Neural progenitor cell (in vitro differentiated cells): ENCODE results near the gene BEST3. TPM values are rescaled to one million over a fixed set of nuclear protein-coding genes. Genes with fewer than 3 reads are reported as not detected.
A peak's percentile ranks its signal among the peaks of the same experiment; 100 is the strongest.

Experiments used
- DNase-seq: peaks from one replicate; pipeline ENCODE4 v3.0.0-alpha.2; 2016; ENCODE audit warnings: low spot score
- H2AFZ ChIP-seq: fragments of 200-600 bp; sonication (generic); replicated peaks from 2 replicates; pipeline ENCODE4 v1.6.1; 2016; ENCODE audit warnings: antibody characterized with exemption
- H3F3A ChIP-seq: fragments of 200-600 bp; sonication (generic); 2 replicates; pipeline ENCODE4 v1.6.1; 2016; ENCODE audit warnings: antibody characterized with exemption, low read depth
- H3K27ac ChIP-seq: fragments of 200-600 bp; sonication (generic); 2 replicates; pipeline ENCODE4 v1.5.1; 2016; ENCODE audit warnings: mild to moderate bottlenecking
- H3K27me3 ChIP-seq: fragments of 200-600 bp; sonication (generic); 2 replicates; pipeline ENCODE4 v1.6.1; 2016; ENCODE audit warnings: mild to moderate bottlenecking, moderate library complexity
- H3K36me3 ChIP-seq: fragments of 200-600 bp; sonication (generic); 2 replicates; pipeline ENCODE4 v1.5.1; 2016
- H3K4me1 ChIP-seq: fragments of 200-600 bp; sonication (generic); 2 replicates; pipeline ENCODE4 v1.6.1; 2016; ENCODE audit warnings: mixed run types
- H3K4me2 ChIP-seq: fragments of 200-600 bp; sonication (generic); 2 replicates; pipeline ENCODE4 v1.6.1; 2016
- H3K4me3 ChIP-seq: fragments of 200-600 bp; sonication (generic); 2 replicates; pipeline ENCODE4 v1.5.1; 2016
- H3K79me2 ChIP-seq: fragments of 200-600 bp; sonication (generic); 2 replicates; pipeline ENCODE4 v1.6.1; 2016; ENCODE audit warnings: low read depth
- H3K9ac ChIP-seq: fragments of 200-600 bp; sonication (generic); 2 replicates; pipeline ENCODE4 v1.6.1; 2016
- H3K9me3 ChIP-seq: fragments of 200-600 bp; sonication (generic); 2 replicates; pipeline ENCODE4 v1.5.1; 2016; ENCODE audit warnings: low read depth
- H4K20me1 ChIP-seq: fragments of 200-600 bp; sonication (generic); 2 replicates; pipeline ENCODE4 v1.6.1; 2016; ENCODE audit warnings: low read depth
- H3K27ac Mint-ChIP-seq: 3 replicates; pipeline ENCODE4 v1.8.0; 2021; ENCODE audit warnings: mixed read lengths
- H3K27me3 Mint-ChIP-seq: 2 replicates; pipeline ENCODE4 v1.8.0; 2022; ENCODE audit warnings: low read depth, mild to moderate bottlenecking, inconsistent platforms, moderate library complexity, mixed read lengths; ENCODE audit not compliant: insufficient read depth
- H3K36me3 Mint-ChIP-seq: 3 replicates; pipeline ENCODE4 v1.8.0; 2021; ENCODE audit warnings: mixed read lengths
- H3K4me1 Mint-ChIP-seq: 3 replicates; pipeline ENCODE4 v1.8.0; 2021; ENCODE audit warnings: mixed read lengths
- H3K4me3 Mint-ChIP-seq: 3 replicates; pipeline ENCODE4 v1.8.0; 2021; ENCODE audit warnings: mild to moderate bottlenecking, moderate library complexity, mixed read lengths
- H3K9me3 Mint-ChIP-seq: 3 replicates; pipeline ENCODE4 v1.8.0; 2020; ENCODE audit warnings: mixed read lengths
- CTCF ChIP-seq: fragments of 200-600 bp; sonication (generic); IDR thresholded peaks from 2 replicates; pipeline ENCODE4 v1.5.1; 2017; ENCODE audit warnings: antibody characterized with exemption, mild to moderate bottlenecking
- EZH2 ChIP-seq: fragments of 200-600 bp; sonication (generic); IDR thresholded peaks from 2 replicates; pipeline ENCODE4 v1.6.1; 2017; ENCODE audit warnings: antibody characterized with exemption, mild to moderate bottlenecking, moderate library complexity
- EZH2phosphoT487 ChIP-seq: fragments of 200-600 bp; sonication (generic); IDR thresholded peaks from 2 replicates; pipeline ENCODE4 v1.6.1; 2017; ENCODE audit warnings: antibody characterized with exemption
- total RNA-seq: library from RNA; depleted of rRNA; stranded (reverse); fragments of >200 nt; gene quantifications from 2 replicates; pipeline ENCODE4 v1.2.3, GENCODE V29; 2015; ENCODE audit warnings: low replicate concordance

BEST3 gene
- total RNA-seq, 1 donor from 2014 or later, result not detected

- Mint-ChIP-seq H3K4me1 (no peaks in the 10 kb centered on the region), H3K27me3 (peaks cover 2% of the 10 kb centered on the region), H3K27ac (no peak overlapping the region), H3K9me3 (no peaks in the 10 kb centered on the region), H3K36me3 (no peaks in the 10 kb centered on the region), H3K4me3 (no peak overlapping the region)
- Histone ChIP-seq H3K36me3 (no peaks in the 10 kb centered on the region), H3K4me2 (no peak overlapping the region), H3K79me2 (no peaks in the 10 kb centered on the region), H3K4me1 (no peaks in the 10 kb centered on the region), H4K20me1 (no peaks in the 10 kb centered on the region), H3F3A (no peaks in the 10 kb centered on the region), H3K27me3 (no peaks in the 10 kb centered on the region), H2AFZ (no peak overlapping the region), H3K4me3 (no peak overlapping the region), H3K9me3 (no peaks in the 10 kb centered on the region), H3K27ac (no peak overlapping the region), H3K9ac (no peak overlapping the region)
- DNase-seq, result no peak
- TF ChIP-seq EZH2phosphoT487, result no peak
Measured at GRCh38 chr12:69714542-69714941, 15.4 kb upstream of the BEST3 start.

DNA sequence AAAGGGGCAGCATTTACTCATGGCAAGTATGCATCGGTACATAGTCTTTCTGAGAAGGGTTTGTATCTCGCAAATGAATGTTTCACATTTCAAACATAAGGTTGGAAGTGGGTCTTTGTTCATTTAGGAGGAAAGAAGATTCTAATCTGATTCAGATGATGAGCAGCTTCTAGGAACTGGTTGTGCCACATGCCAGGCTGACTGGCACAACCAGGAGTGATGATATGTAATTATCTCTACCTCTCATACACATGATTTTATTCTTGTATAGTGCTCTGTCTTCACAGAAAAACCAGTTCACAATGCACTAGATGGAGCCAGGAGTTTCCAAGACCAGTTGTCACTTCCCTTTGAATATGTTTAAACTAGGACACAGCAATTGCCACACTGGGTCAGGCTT, 13.7 kb upstream of the BEST3 start:
- Histone ChIP-seq H2AFZ (no peak overlapping the region), H3K9ac (no peak overlapping the region), H3K9me3 (no peaks in the 10 kb centered on the region), H3K36me3 (no peaks in the 10 kb centered on the region), H3F3A (no peaks in the 10 kb centered on the region), H3K4me1 (no peaks in the 10 kb centered on the region), H3K27ac (no peak overlapping the region), H3K79me2 (no peaks in the 10 kb centered on the region), H3K27me3 (no peaks in the 10 kb centered on the region), H4K20me1 (no peaks in the 10 kb centered on the region), H3K4me2 (no peak overlapping the region), H3K4me3 (no peak overlapping the region)
- no peaks in the 10 kb centered on the region for H3K4me1 Mint-ChIP-seq
- H3K4me3 Mint-ChIP-seq, result no peak overlapping the region
- H3K36me3 Mint-ChIP-seq, result no peaks in the 10 kb centered on the region
- TF ChIP-seq EZH2phosphoT487 (no peak), CTCF (no peak), EZH2 (no peak)
- no peaks in the 10 kb centered on the region for H3K9me3 Mint-ChIP-seq
- no peak overlapping the region for H3K27ac Mint-ChIP-seq
- DNase-seq, result no peak
- peaks cover 2% of the 10 kb centered on the region for H3K27me3 Mint-ChIP-seq

- H3K36me3 Mint-ChIP-seq, result no peaks in the 10 kb centered on the region
Measured at GRCh38 chr12:69708649-69709048, 9.5 kb upstream of the BEST3 start.

GRCh38 chr12:69704357-69704756, 5.3 kb upstream of the BEST3 start:
- Histone ChIP-seq H3K79me2 (no peaks in the 10 kb centered on the region), H3K4me3 (no peak overlapping the region), H3K9ac (no peak overlapping the region), H3K4me2 (no peak overlapping the region), H3K9me3 (no peaks in the 10 kb centered on the region), H3K27ac (no peak overlapping the region), H3K36me3 (no peaks in the 10 kb centered on the region), H2AFZ (no peak overlapping the region), H3F3A (peaks cover 5% of the 10 kb centered on the region), H4K20me1 (no peaks in the 10 kb centered on the region), H3K4me1 (peaks cover 9% of the 10 kb centered on the region), H3K27me3 (no peaks in the 10 kb centered on the region)
- DNase-seq, result no peak
- Mint-ChIP-seq H3K27ac (no peak overlapping the region), H3K4me1 (no peaks in the 10 kb centered on the region), H3K4me3 (no peak overlapping the region), H3K36me3 (no peaks in the 10 kb centered on the region), H3K27me3 (peaks cover 2% of the 10 kb centered on the region), H3K9me3 (no peaks in the 10 kb centered on the region)
- TF ChIP-seq CTCF (no peak), EZH2 (no peak), EZH2phosphoT487 (no peak)

More at GRCh38 chr12:69708649-69709048, 9.5 kb upstream of the BEST3 start:
- Histone ChIP-seq H3K27me3 (no peaks in the 10 kb centered on the region), H3F3A (no peaks in the 10 kb centered on the region), H3K79me2 (no peaks in the 10 kb centered on the region), H2AFZ (no peak overlapping the region), H3K4me1 (no peaks in the 10 kb centered on the region), H4K20me1 (no peaks in the 10 kb centered on the region), H3K4me3 (no peak overlapping the region), H3K9ac (no peak overlapping the region), H3K4me2 (no peak overlapping the region), H3K27ac (no peak overlapping the region), H3K36me3 (no peaks in the 10 kb centered on the region), H3K9me3 (no peaks in the 10 kb centered on the region)
- H3K27ac Mint-ChIP-seq, result no peak overlapping the region
- peaks cover 2% of the 10 kb centered on the region for H3K27me3 Mint-ChIP-seq
- H3K4me1 Mint-ChIP-seq, result no peaks in the 10 kb centered on the region
- DNase-seq, result no peak
- no peak overlapping the region for H3K4me3 Mint-ChIP-seq
- H3K9me3 Mint-ChIP-seq, result no peaks in the 10 kb centered on the region
- TF ChIP-seq CTCF (peak; percentile 22), EZH2 (no peak)
